Mesendoderm (in vitro differentiated cells): ENCODE measurements around the gene FAM50A. TPM values are rescaled to one million over a fixed set of nuclear protein-coding genes. Genes with fewer than 3 reads are reported as not detected.
A peak's percentile ranks its signal among the peaks of the same experiment; 100 is the strongest.
"Not testable (repeated sequence)": the region's sequence is repeated elsewhere in the genome, so short reads cannot be mapped to it uniquely, and the experiment has no call there.

Source experiments
- DNase-seq: peaks from one replicate; pipeline ENCODE4 v3.0.0; 2013
- H2AK5ac ChIP-seq: 2 replicates; pipeline ENCODE4 v1.6.1; 2013; ENCODE audit warnings: low read length, inconsistent platforms
- H2BK120ac ChIP-seq: 2 replicates; pipeline ENCODE4 v1.6.1; 2013; ENCODE audit warnings: low read depth, mild to moderate bottlenecking, low read length, moderate library complexity, mixed read lengths
- H2BK15ac ChIP-seq: replicated peaks from 2 replicates; pipeline ENCODE4 v1.6.1; 2013; ENCODE audit warnings: low read depth, mild to moderate bottlenecking, moderate library complexity
- H2BK5ac ChIP-seq: 2 replicates; pipeline ENCODE4 v1.6.1; 2013; ENCODE audit warnings: low read length, inconsistent platforms
- H3K18ac ChIP-seq: 2 replicates; pipeline ENCODE4 v1.6.1; 2013; ENCODE audit warnings: mild to moderate bottlenecking, low read length, mixed read lengths
- H3K23ac ChIP-seq: one replicate; pipeline ENCODE4 v1.6.1; 2013; ENCODE audit warnings: low read length
- H3K27ac ChIP-seq: 2 replicates; pipeline ENCODE4 v1.5.1; 2013; ENCODE audit warnings: low read depth, mild to moderate bottlenecking, inconsistent platforms, low read length, moderate library complexity
- H3K27me3 ChIP-seq: 2 replicates; pipeline ENCODE4 v1.6.1; 2013; ENCODE audit warnings: low read length, control low read depth, mild to moderate bottlenecking, inconsistent platforms; ENCODE audit not compliant: insufficient read depth, poor library complexity
- H3K36me3 ChIP-seq: 2 replicates; pipeline ENCODE4 v1.6.1; 2013; ENCODE audit warnings: low read length, inconsistent platforms; ENCODE audit not compliant: control insufficient read depth, insufficient read depth
- H3K4ac ChIP-seq: one replicate; pipeline ENCODE4 v1.6.1; 2013; ENCODE audit warnings: low read depth, mild to moderate bottlenecking, low read length, moderate library complexity
- H3K4me1 ChIP-seq: 2 replicates; pipeline ENCODE4 v1.6.1; 2013; ENCODE audit warnings: low read depth, low read length, inconsistent platforms; ENCODE audit not compliant: control insufficient read depth
- H3K4me2 ChIP-seq: 2 replicates; pipeline ENCODE4 v1.6.1; 2013; ENCODE audit warnings: low read length
- H3K4me3 ChIP-seq: 2 replicates; pipeline ENCODE4 v1.5.1; 2013; ENCODE audit warnings: mild to moderate bottlenecking, low read length
- H3K56ac ChIP-seq: one replicate; pipeline ENCODE4 v1.6.1; 2013; ENCODE audit warnings: low read length
- H3K79me1 ChIP-seq: 2 replicates; pipeline ENCODE4 v1.6.1; 2013; ENCODE audit warnings: low read length, inconsistent platforms
- H3K79me2 ChIP-seq: 2 replicates; pipeline ENCODE4 v1.6.1; 2013; ENCODE audit warnings: mild to moderate bottlenecking, low read length; ENCODE audit not compliant: control insufficient read depth, insufficient read depth
- H3K9ac ChIP-seq: 2 replicates; pipeline ENCODE4 v1.6.1; 2013; ENCODE audit warnings: low read length, inconsistent platforms
- H4K5ac ChIP-seq: one replicate; pipeline ENCODE4 v1.6.1; 2013; ENCODE audit warnings: low read length
- H4K8ac ChIP-seq: one replicate; pipeline ENCODE4 v1.6.1; 2013; ENCODE audit warnings: low read depth, mild to moderate bottlenecking, control low read depth, low read length, moderate library complexity
- WGBS: extraction: QIAGEN DNeasy Blood & Tissue Kit; methylation state at CpG from one replicate; pipeline ENCODE4 v1.1.7; 2013; ENCODE audit warnings: low lambda C conversion rate, missing lambda C conversion rate; ENCODE audit not compliant: insufficient coverage; ENCODE audit errors: extremely low coverage; 5-methylcytosine and 5-hydroxymethylcytosine counted together
- polyA plus RNA-seq, 2 experiments: library from polyadenylated mRNA; stranded (reverse); fragments of 200-250 nt; gene quantifications; one replicate each; pipeline ENCODE4 v1.2.3, GENCODE V29; 2013

The FAM50A gene, protein sequence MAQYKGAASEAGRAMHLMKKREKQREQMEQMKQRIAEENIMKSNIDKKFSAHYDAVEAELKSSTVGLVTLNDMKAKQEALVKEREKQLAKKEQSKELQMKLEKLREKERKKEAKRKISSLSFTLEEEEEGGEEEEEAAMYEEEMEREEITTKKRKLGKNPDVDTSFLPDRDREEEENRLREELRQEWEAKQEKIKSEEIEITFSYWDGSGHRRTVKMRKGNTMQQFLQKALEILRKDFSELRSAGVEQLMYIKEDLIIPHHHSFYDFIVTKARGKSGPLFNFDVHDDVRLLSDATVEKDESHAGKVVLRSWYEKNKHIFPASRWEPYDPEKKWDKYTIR
- 34.4 TPM for polyA plus RNA-seq (2013, experiment 1 of 2)
- polyA plus RNA-seq (2013, experiment 2 of 2) = 35.6 TPM

- H3K79me2 ChIP-seq = no peaks in the 10 kb centered on the region
- peak within 1 kb of the TSS; percentile 64 for H3K27ac ChIP-seq
- peak within 1 kb of the TSS; percentile 32 for H3K4me3 ChIP-seq
- no peak within 1 kb of the TSS for H4K5ac ChIP-seq
- H4K8ac ChIP-seq = no peak within 1 kb of the TSS
- peak within 1 kb of the TSS; percentile 22 for H3K4me2 ChIP-seq
- no peaks in the 10 kb centered on the region for H3K27me3 ChIP-seq
- peak within 1 kb of the TSS; percentile 71 for H3K9ac ChIP-seq
- no peaks in the 10 kb centered on the region for H3K79me1 ChIP-seq
- peak within 1 kb of the TSS; percentile 64 for H3K4ac ChIP-seq
- H3K36me3 ChIP-seq = peaks cover 2% of the 10 kb centered on the region
- no peak within 1 kb of the TSS for H2AK5ac ChIP-seq
- H2BK5ac ChIP-seq = no peak within 1 kb of the TSS
- H3K4me1 ChIP-seq = no peaks in the 10 kb centered on the region
- H3K23ac ChIP-seq = no peak within 1 kb of the TSS
- DNase-seq = peak; percentile 51
- no peak within 1 kb of the TSS for H2BK15ac ChIP-seq
- H2BK120ac ChIP-seq = no peak within 1 kb of the TSS
- peak within 1 kb of the TSS; percentile 82 for H3K56ac ChIP-seq
- WGBS = no CpG with 5 or more reads among the region's 94 CpGs
- H3K18ac ChIP-seq = no peak within 1 kb of the TSS
These were observed at the start of gene FAM50A for GRCh38 chrX:154443992-154444754. Gene FAM50A (plus strand): TSS chrX:154444141. CDS start chrX:154444236, 95 bp downstream.

DNA sequence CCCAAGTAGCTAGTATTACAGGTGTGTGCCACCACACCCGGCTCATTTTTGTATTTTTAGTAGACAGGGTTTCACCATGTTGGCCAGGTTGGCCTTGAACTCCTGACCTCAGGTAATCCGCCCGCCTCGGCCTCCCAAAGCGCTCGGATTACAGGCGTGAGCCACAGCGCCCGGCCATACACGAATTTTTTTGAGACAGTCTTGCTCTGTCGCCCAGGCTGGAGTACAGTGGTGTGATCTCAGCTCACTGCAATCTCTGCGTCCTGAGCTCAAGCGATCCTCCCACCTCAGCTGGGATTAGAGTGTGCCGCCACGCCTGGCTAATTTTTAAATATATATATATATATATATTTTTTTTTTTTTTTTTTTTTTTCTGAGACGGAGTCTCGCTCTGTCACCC is 47.6 kb upstream of the FAM50A start:
- H2BK5ac ChIP-seq, H3K4me2 ChIP-seq, H3K9ac ChIP-seq, DNase-seq, H3K23ac ChIP-seq, H4K5ac ChIP-seq, H3K4me1 ChIP-seq, H3K18ac ChIP-seq, H3K4me3 ChIP-seq, H3K79me1 ChIP-seq, H3K27ac ChIP-seq, H2BK120ac ChIP-seq, H2AK5ac ChIP-seq, H4K8ac ChIP-seq, H3K27me3 ChIP-seq, H3K56ac ChIP-seq, H2BK15ac ChIP-seq: not testable (repeated sequence)
- H3K4ac ChIP-seq = peak overlapping the region; percentile 4
- peaks cover 12% of the 10 kb centered on the region for H3K36me3 ChIP-seq
- WGBS = no CpG with 5 or more reads among the region's 17 CpGs
- H3K79me2 ChIP-seq = peaks cover 15% of the 10 kb centered on the region

- no peak overlapping the region for H2AK5ac ChIP-seq
- H3K4ac ChIP-seq = peak overlapping the region; percentile 77
- peaks cover 1% of the 10 kb centered on the region for H3K79me1 ChIP-seq
- peak overlapping the region; percentile 45 for H3K23ac ChIP-seq
- peak overlapping the region; percentile 66 for H3K4me3 ChIP-seq
- peak overlapping the region; percentile 71 for H3K4me2 ChIP-seq
- peaks cover 12% of the 10 kb centered on the region for H3K36me3 ChIP-seq
- peak overlapping the region; percentile 90 for H3K18ac ChIP-seq
- no peak overlapping the region for H4K8ac ChIP-seq
- WGBS = no CpG with 5 or more reads among the region's 53 CpGs
- H3K56ac ChIP-seq = peak overlapping the region; percentile 87
- H4K5ac ChIP-seq = no peak overlapping the region
- H3K27ac ChIP-seq = peak overlapping the region; percentile 94
- no peak overlapping the region for H2BK15ac ChIP-seq
- H2BK120ac ChIP-seq = no peak overlapping the region
- peak overlapping the region; percentile 91 for H3K9ac ChIP-seq
- H3K27me3 ChIP-seq = no peaks in the 10 kb centered on the region
- H3K79me2 ChIP-seq = peaks cover 15% of the 10 kb centered on the region
- DNase-seq = peak; percentile 68
- H2BK5ac ChIP-seq = peak overlapping the region; percentile 55
- no peaks in the 10 kb centered on the region for H3K4me1 ChIP-seq
These were observed 46.7 kb upstream of the FAM50A start for GRCh38 chrX:154396973-154397887.

DNA sequence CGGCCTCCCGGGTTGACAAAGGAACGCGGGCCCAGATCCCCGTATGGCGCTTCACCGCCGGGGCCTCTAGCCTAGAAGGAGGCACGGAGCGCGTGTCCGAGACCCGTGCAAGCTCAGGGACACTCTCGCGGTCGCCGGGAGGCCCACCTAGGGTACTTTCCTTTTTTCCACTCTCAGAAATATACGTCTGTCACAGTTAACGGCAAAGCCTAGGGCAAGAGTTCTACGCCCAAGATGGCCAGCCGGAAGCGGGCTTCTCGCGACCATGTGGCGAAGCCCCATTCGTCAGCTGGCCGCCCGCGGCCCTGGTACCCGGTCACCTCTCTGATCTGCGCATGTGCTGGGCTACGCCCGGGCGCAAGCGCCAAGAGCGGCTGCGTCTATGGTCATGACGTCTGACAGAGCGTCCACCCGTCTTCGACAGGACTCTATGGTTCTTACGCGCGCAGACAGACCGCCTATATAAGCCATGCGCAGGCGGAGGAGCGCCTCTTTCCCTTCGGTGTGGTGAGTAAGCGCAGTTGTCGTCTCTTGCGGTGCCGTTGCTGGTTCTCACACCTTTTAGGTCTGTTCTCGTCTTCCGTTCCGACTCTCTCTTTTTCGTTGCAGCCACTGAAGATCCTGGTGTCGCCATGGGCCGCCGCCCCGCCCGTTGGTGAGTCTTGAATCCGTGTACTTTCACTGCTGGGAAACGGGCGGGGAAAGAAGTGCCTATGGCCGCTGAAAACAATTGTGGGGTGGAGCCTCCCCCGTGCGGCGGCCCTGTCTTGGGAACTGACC is 45.9 kb upstream of the FAM50A start, which contains the start of gene RPL10:
RPL10 (plus strand) TSS at position 490 of the 780 bp plus-strand sequence; CDS start at position 633, 143 bp downstream.
- Histone ChIP-seq H3K4ac (peak within 1 kb of the TSS; percentile 93), H2BK15ac (no peak within 1 kb of the TSS), H3K27me3 (no peaks in the 10 kb centered on the region), H4K8ac (no peak within 1 kb of the TSS), H3K23ac (peak within 1 kb of the TSS; percentile 80), H3K4me2 (peak within 1 kb of the TSS; percentile 71), H3K56ac (peak within 1 kb of the TSS; percentile 92), H3K79me1 (peaks cover 1% of the 10 kb centered on the region), H3K79me2 (peaks cover 15% of the 10 kb centered on the region), H2AK5ac (no peak within 1 kb of the TSS), H3K27ac (peak within 1 kb of the TSS; percentile 94), H2BK120ac (no peak within 1 kb of the TSS), H3K36me3 (peaks cover 12% of the 10 kb centered on the region), H3K9ac (peak within 1 kb of the TSS; percentile 99), H3K4me3 (peak within 1 kb of the TSS; percentile 98), H2BK5ac (peak within 1 kb of the TSS; percentile 55), H4K5ac (peak within 1 kb of the TSS; percentile 71), H3K18ac (peak within 1 kb of the TSS; percentile 90), H3K4me1 (no peaks in the 10 kb centered on the region)
- DNase-seq = peak; percentile 98
- WGBS = no CpG with 5 or more reads among the region's 69 CpGs
